ENCODE measurements around the gene NDUFA8. TPM values are rescaled to one million over a fixed set of nuclear protein-coding genes. Genes with fewer than 3 reads are reported as not detected.

NDUFA8 gene
- total RNA-seq, 6 experiments from 2014 or later = 67.4 to 76.6 (median 72.8) TPM

DNA sequence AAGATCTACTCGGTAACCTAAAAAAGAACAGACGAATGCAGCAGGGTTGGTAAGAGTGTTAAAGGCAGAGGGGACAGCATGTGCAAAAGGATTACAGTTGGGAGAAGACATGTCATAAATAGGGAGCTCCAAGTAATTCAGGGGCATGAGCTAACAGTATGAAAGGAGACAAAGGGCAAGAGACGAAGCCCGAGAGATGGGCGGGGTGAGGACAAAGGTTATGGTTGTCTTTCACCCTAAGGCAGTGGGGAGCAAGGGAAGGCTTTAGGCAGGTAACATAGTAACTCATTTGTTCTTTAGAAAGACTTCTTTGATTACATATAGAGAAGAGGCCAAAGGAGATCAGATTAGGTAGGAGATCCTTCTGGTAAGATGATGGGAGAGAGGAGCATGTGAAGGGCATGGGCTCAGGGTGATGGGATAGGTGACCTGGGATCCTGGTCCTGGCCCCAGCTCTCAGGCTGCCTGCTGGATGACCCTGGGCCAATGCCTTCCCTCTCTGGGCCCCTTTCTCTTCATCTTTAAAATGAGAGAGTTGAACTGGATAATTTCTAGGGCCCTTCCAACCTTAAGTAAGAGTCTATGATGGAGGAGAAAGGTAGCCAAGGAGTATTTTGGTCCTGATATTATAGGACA is 19.6 kb upstream of the NDUFA8 start:
- Mint-ChIP-seq H3K4me3 (no peak overlapping the region), H3K36me3 (ENCODE audit: low read depth) (no peaks in the 10 kb centered on the region), H3K27me3 (ENCODE audit: insufficient read depth) (peaks cover 36% of the 10 kb centered on the region), H3K9me3 (no peaks in the 10 kb centered on the region), H3K27ac (no peak overlapping the region), H3K4me1 (ENCODE audit: low read depth) (peaks cover 20% of the 10 kb centered on the region)
- DNase-seq = no peak
- no peak for TF ChIP-seq CTCF (IDR thresholded peaks at IDR 0.05)

DNA sequence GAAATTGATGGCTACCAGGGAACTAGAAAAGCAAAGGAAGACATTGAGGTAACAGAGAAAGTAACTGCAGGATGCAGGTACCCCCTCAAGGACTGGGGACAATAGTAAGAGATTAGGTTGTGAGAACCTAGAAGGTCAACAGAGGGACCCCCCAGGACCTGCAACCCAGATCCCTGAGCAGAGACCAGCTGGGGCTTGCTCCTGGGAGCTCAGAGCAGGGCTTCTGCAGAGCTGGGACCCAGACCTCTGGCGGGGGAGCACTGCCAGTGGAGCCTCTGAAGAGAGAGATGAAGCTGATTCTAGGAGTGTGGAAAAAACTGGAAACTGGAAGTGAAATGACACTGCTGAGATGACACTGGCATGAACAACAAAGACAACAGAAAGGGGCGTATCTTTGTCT is 17.3 kb upstream of the NDUFA8 start:
- Mint-ChIP-seq H3K4me1 (ENCODE audit: low read depth) (peaks cover 20% of the 10 kb centered on the region), H3K4me3 (no peak overlapping the region), H3K27me3 (ENCODE audit: insufficient read depth) (peaks cover 33% of the 10 kb centered on the region), H3K9me3 (no peaks in the 10 kb centered on the region), H3K36me3 (ENCODE audit: low read depth) (no peaks in the 10 kb centered on the region), H3K27ac (no peak overlapping the region)
- TF ChIP-seq CTCF (IDR thresholded peaks at IDR 0.05) = no peak
- no peak for DNase-seq

DNA sequence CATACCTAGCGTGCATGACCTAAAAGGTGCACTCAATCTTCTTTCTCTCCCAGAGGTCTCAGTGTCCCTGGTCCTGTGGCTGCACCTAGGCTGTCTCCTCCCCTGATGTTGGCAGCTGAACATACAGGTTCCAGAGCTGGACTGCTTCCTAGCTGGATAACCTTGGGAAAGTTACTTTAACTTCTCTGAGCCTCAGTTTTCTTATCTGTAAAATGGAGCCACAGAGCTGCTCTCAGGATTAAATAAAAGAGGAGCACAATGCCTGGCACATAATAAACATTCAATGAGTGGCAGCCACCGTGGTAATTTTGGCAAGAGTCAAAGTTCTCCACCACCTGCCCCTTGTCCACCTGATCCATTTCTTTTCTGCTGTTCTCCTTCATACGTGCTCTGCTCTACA is 14.1 kb upstream of the NDUFA8 start:
- no peaks in the 10 kb centered on the region for H3K4me1 Mint-ChIP-seq (ENCODE audit: low read depth)
- DNase-seq = no peak
- no peak for TF ChIP-seq CTCF (IDR thresholded peaks at IDR 0.05)
- no peaks in the 10 kb centered on the region for H3K9me3 Mint-ChIP-seq
- H3K27me3 Mint-ChIP-seq (ENCODE audit: insufficient read depth) = peaks cover 48% of the 10 kb centered on the region
- H3K27ac Mint-ChIP-seq = no peak overlapping the region
- H3K36me3 Mint-ChIP-seq (ENCODE audit: low read depth) = no peaks in the 10 kb centered on the region
- no peak overlapping the region for H3K4me3 Mint-ChIP-seq

DNA sequence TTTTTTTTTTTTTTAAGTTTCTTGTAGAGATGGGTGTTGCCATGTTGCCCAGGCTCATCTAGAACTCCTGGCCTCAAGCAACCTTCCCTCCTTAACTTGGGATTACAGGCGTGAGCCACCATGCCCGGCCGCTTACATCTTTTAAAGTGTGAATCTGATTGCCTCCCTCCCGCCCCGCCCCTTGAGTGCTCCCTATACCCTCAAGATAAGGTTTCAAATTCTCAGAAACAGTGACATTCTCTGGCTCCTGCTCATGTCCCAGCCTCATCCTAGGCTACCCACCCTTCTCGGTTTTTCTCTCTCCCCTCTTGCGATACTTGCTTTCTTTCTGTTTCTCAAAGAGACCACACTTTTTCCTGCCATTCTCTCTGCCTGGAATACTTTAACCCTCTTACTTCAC is 12.6 kb upstream of the NDUFA8 start:
- Mint-ChIP-seq H3K36me3 (ENCODE audit: low read depth) (no peaks in the 10 kb centered on the region), H3K4me3 (no peak overlapping the region), H3K27ac (no peak overlapping the region), H3K27me3 (ENCODE audit: insufficient read depth) (peaks cover 45% of the 10 kb centered on the region), H3K4me1 (ENCODE audit: low read depth) (peaks cover 9% of the 10 kb centered on the region), H3K9me3 (no peaks in the 10 kb centered on the region)
- no peak for TF ChIP-seq CTCF (IDR thresholded peaks at IDR 0.05)
- DNase-seq = no peak

GRCh38 chr9:122168356-122168755 is 8.8 kb upstream of the NDUFA8 start:
- H3K27ac Mint-ChIP-seq = no peak overlapping the region
- DNase-seq = no peak
- H3K4me3 Mint-ChIP-seq = no peak overlapping the region
- H3K36me3 Mint-ChIP-seq (ENCODE audit: low read depth) = no peaks in the 10 kb centered on the region
- H3K4me1 Mint-ChIP-seq (ENCODE audit: low read depth) = peaks cover 9% of the 10 kb centered on the region
- no peak for TF ChIP-seq CTCF (IDR thresholded peaks at IDR 0.05)
- H3K9me3 Mint-ChIP-seq = no peaks in the 10 kb centered on the region
- peaks cover 49% of the 10 kb centered on the region for H3K27me3 Mint-ChIP-seq (ENCODE audit: insufficient read depth)

Data from HFFc6 (cell line).